Measurements from ENCODE around the gene TRIM17.

The TRIM17 gene

GRCh38 chr1:228448372-228448771, 31.7 kb upstream of the TRIM17 start:
- DNase-seq (ENCODE audit: low spot score) = no peak

GRCh38 chr1:228446852-228447251, 30.2 kb upstream of the TRIM17 start:
- DNase-seq (ENCODE audit: low spot score) = no peak

GRCh38 chr1:228445843-228446650, 29.4 kb upstream of the TRIM17 start:
- peak; percentile 94 for DNase-seq (ENCODE audit: low spot score)

GRCh38 chr1:228445490-228445842, 28.8 kb upstream of the TRIM17 start:
- no peak for DNase-seq (ENCODE audit: low spot score)

GRCh38 chr1:228443395-228443794, 26.7 kb upstream of the TRIM17 start:
- DNase-seq (ENCODE audit: low spot score) = no peak

GRCh38 chr1:228440761-228441500, 24.3 kb upstream of the TRIM17 start:
- DNase-seq (ENCODE audit: low spot score) = no peak

- no peak for DNase-seq (ENCODE audit: low spot score)
Observed at GRCh38 chr1:228438266-228438665, 21.6 kb upstream of the TRIM17 start.

- no peak for DNase-seq (ENCODE audit: low spot score)
Observed at GRCh38 chr1:228437424-228437962, 20.8 kb upstream of the TRIM17 start.

GRCh38 chr1:228434689-228435088, 18.0 kb upstream of the TRIM17 start:
- no peak for DNase-seq (ENCODE audit: low spot score)

GRCh38 chr1:228433337-228434053, 16.8 kb upstream of the TRIM17 start:
- DNase-seq (ENCODE audit: low spot score) = peak; percentile 60

GRCh38 chr1:228430243-228430642, 13.6 kb upstream of the TRIM17 start:
- DNase-seq (ENCODE audit: low spot score) = no peak

GRCh38 chr1:228429698-228430097, 13.0 kb upstream of the TRIM17 start:
- DNase-seq (ENCODE audit: low spot score) = no peak

GRCh38 chr1:228429007-228429406, 12.3 kb upstream of the TRIM17 start:
- DNase-seq (ENCODE audit: low spot score) = no peak

GRCh38 chr1:228428412-228428811, 11.8 kb upstream of the TRIM17 start:
- no peak for DNase-seq (ENCODE audit: low spot score)

- no peak for DNase-seq (ENCODE audit: low spot score)
Observed at GRCh38 chr1:228426518-228427175, 10.0 kb upstream of the TRIM17 start.

GRCh38 chr1:228424685-228425660, 8.3 kb upstream of the TRIM17 start:
- DNase-seq (ENCODE audit: low spot score) = no peak

GRCh38 chr1:228423404-228424053, 6.9 kb upstream of the TRIM17 start:
- DNase-seq (ENCODE audit: low spot score) = peak; percentile 78

GRCh38 chr1:228420968-228421826, 4.5 kb upstream of the TRIM17 start:
- DNase-seq (ENCODE audit: low spot score) = no peak

GRCh38 chr1:228417483-228418203, 982 bp upstream of the TRIM17 start:
- no peak for DNase-seq (ENCODE audit: low spot score)
